Measurements from ENCODE around the gene SLC6A11.

- TF ChIP-seq MED8 (CRISPR knock-in tag; IDR thresholded peaks at IDR 0.05; ENCODE audit: insufficient replicate concordance) = no peak
- TF ChIP-seq YY1 (IDR thresholded peaks at IDR 0.05; ENCODE audit: insufficient read depth, insufficient replicate concordance, low read depth, low read length) = no peak
- no peak for TF ChIP-seq CTCF (CRISPR knock-in tag; IDR thresholded peaks at IDR 0.05)
Observed at GRCh38 chr3:10933021-10933420, 117.0 kb downstream of the SLC6A11 start.

Measured in HepG2 (cell line).